Measurements from ENCODE around the gene LEMD1. TPM values are rescaled to one million over a fixed set of nuclear protein-coding genes. Genes with fewer than 3 reads are reported as not detected.

The LEMD1 gene
- not detected for polyA plus RNA-seq (ENCODE audit: low read depth in 6 of 6)

DNA sequence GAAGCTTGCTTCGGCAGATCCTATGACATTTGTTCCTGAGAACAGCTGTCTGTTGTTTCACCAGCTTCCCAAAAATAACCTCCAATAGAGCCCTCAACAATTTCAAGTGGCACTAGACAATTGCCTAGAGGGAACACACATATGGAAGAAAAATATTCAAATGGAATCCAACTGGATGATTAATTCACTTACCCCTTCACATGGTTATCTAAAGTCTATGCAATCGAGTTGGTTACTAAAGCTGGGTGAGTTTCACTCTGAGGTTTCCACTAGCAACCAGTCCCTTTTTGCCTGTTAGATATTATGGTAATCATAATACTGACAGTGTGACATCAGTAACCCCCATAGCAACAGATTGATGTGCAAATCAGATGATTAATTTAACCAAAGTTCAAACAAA, at the start of gene LEMD1:
Gene LEMD1 (minus strand): TSS at position 259 of the 400 bp plus-strand sequence. CDS start 1,520 bp downstream, outside the sequence.
- Mint-ChIP-seq H3K4me1 (peaks cover 0 to 7% (median 0%) of the 10 kb centered on the region in 3 donors), H3K36me3 (no peaks in the 10 kb centered on the region), H3K27ac (no peak within 1 kb of the TSS), H3K27me3 (peaks cover 23 to 59% (median 25%) of the 10 kb centered on the region in 3 donors), H3K9me3 (no peaks in the 10 kb centered on the region), H3K4me3 (no peak within 1 kb of the TSS)
- no peak for ATAC-seq (ENCODE audit: low read depth in 2 of 2)
- DNase-seq = no peak

- Mint-ChIP-seq H3K27me3 (peaks cover 51 to 75% (median 62%) of the 10 kb centered on the region in 3 donors), H3K27ac (no peak overlapping the region), H3K4me3 (no peak overlapping the region), H3K36me3 (peaks cover 6 to 16% of the 10 kb centered on the region in 2 donors), H3K9me3 (peaks cover 7 to 15% (median 8%) of the 10 kb centered on the region in 7 donors), H3K4me1 (peaks cover 9 to 13% (median 12%) of the 10 kb centered on the region in 3 donors)
- no peak for DNase-seq
- no peak for ATAC-seq (ENCODE audit: low read depth in 2 of 2)
Measured at GRCh38 chr1:205470131-205470530, 48.3 kb upstream of the LEMD1 start.

GRCh38 chr1:205466595-205467220, 44.9 kb upstream of the LEMD1 start:
- H3K36me3 Mint-ChIP-seq = no peaks in the 10 kb centered on the region
- H3K27ac Mint-ChIP-seq = no peak overlapping the region
- H3K27me3 Mint-ChIP-seq = peaks cover 31 to 46% (median 33%) of the 10 kb centered on the region in 3 donors
- no peak overlapping the region for H3K4me3 Mint-ChIP-seq
- ATAC-seq (ENCODE audit: low read depth in 2 of 2) (no peak), DNase-seq (no peak)
- H3K4me1 Mint-ChIP-seq = no peaks in the 10 kb centered on the region
- peaks cover 0 to 2% (median 0%) of the 10 kb centered on the region in 7 donors for H3K9me3 Mint-ChIP-seq

GRCh38 chr1:205465392-205465791, 43.5 kb upstream of the LEMD1 start:
- peak overlapping the region in 1 of 6 donors; percentile 40 for H3K27ac Mint-ChIP-seq
- no peak for DNase-seq
- ATAC-seq (ENCODE audit: low read depth in 2 of 2) = no peak
- no peaks in the 10 kb centered on the region for H3K9me3 Mint-ChIP-seq
- H3K27me3 Mint-ChIP-seq = peaks cover 32 to 47% (median 41%) of the 10 kb centered on the region in 3 donors
- H3K4me3 Mint-ChIP-seq = no peak overlapping the region
- H3K36me3 Mint-ChIP-seq = no peaks in the 10 kb centered on the region
- H3K4me1 Mint-ChIP-seq = no peaks in the 10 kb centered on the region

DNA sequence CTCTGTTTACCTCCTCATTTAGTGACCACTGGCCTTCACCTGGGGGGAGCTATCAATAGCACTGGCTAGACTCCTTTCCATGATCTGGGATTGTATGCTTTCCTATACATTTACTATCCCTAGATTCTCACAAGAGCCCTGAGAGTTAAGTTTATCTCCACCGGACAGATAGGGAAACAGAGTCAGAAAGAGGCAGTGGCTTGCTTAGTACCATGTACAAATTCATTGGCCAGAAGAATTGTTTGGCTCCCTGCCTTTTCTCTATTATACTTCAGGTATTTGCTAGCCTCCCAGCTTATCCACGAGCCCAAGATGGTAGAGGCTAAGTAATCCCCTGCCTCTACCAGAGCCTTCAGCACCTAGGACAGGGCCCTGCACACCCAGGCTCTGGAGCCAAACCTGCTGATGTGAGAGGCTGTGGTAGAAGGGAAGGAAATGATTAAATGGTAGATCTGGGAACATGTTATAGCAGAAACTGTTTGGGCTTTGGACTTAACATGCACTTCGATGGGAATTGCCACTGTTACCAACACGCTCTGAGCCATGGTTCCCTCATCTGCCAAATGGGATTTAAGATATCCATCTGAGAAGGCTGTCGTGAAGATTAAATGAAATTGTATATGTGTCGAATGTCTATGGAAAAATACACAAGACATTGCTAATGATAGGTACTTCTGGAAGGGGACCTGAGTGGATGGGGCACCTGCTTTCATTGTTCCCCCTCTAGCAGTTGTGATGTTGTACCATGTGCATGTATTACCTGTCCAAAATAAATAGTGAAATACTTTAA, 37.1 kb upstream of the LEMD1 start:
- peak; percentile 35 to 44 for ATAC-seq (ENCODE audit: low read depth in 2 of 2)
- Mint-ChIP-seq H3K27me3 (peaks cover 51 to 57% (median 55%) of the 10 kb centered on the region in 3 donors), H3K4me3 (no peak overlapping the region), H3K9me3 (peaks cover 0 to 2% (median 0%) of the 10 kb centered on the region in 7 donors), H3K27ac (no peak overlapping the region), H3K36me3 (no peaks in the 10 kb centered on the region), H3K4me1 (peaks cover 13 to 20% (median 17%) of the 10 kb centered on the region in 3 donors)
- DNase-seq = no peak

DNA sequence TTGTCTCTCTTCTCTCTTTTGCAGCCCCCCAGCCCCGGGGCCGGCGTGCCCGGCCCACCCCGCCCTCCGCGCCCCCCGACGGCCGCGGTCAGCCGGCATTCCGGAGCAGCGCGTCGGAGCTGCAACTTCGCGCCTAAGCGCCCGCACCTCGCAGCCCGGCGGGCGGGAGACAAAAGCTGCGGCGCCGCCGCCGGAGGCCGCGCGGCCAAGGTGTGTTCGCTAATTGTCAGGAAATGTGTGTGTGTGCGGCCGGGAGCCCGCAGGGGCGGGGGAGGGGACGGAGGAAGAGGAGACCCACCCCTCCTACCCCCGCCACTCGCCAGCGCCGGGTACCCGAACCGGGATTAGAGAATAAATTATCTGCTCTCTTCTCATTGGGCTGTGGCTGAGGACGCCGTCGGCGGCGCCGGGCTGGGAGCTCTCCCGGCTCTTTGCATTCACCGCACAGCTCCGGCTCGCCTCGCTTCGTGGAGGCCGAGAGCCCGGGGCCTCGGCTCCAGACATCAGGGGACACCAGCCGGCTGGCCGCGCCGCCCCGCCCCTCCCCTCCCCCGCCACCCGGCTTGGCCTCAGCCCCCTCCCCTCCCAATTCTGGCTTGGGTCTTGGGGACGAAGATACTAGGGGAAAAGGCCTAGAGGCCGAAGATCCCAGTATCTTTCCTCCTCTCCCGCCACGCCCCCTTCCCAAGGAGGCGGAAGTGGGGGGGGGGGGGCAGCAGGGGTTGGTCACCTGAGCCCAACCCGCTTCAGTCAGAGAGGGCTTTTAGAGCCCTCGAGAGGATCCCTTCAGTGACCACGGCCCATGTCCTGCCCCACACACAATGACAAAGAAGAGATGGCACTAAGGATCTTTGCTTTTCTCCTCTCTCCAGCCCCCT, 35.3 kb upstream of the LEMD1 start:
- Mint-ChIP-seq H3K27ac (peak overlapping the region in 1 of 6 donors; percentile 62), H3K9me3 (peaks cover 0 to 2% (median 0%) of the 10 kb centered on the region in 7 donors), H3K36me3 (no peaks in the 10 kb centered on the region), H3K27me3 (peaks cover 64 to 75% (median 74%) of the 10 kb centered on the region in 3 donors), H3K4me1 (peaks cover 13 to 20% (median 17%) of the 10 kb centered on the region in 3 donors), H3K4me3 (peak overlapping the region; percentile 59 to 93 (median 88))
- peak; percentile 23 to 38 for ATAC-seq (ENCODE audit: low read depth in 2 of 2)
- DNase-seq = no peak

DNA sequence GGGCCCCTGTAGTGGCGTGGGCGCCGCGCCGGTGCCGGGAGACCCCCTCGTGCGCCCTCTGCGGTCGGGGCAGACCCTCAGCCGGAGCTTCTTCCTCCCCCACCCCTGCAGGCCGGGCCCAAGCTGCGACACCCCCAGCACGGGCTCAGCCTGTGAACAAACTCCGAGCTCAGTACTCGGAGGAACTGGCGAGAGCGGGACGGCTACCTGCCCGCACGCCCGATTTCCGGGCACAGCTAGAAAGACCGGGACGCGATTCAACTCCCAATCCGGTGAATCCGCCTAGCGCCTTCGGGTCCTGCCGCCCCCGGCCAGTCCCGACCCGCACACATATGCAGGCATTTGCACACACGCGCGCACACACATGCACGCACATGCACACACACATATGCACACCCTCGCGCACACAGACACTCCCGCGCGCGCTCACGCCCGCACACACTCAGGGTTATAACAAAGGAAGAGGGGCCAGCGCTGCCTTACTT, 34.6 kb upstream of the LEMD1 start:
- Mint-ChIP-seq H3K4me3 (peak overlapping the region; percentile 75 to 93 (median 88)), H3K27me3 (peaks cover 68 to 82% (median 81%) of the 10 kb centered on the region in 3 donors), H3K4me1 (peaks cover 13 to 21% (median 17%) of the 10 kb centered on the region in 3 donors), H3K9me3 (peaks cover 0 to 2% (median 0%) of the 10 kb centered on the region in 7 donors), H3K36me3 (peaks cover 0 to 1% of the 10 kb centered on the region in 2 donors), H3K27ac (peak overlapping the region in 1 of 6 donors; percentile 75)
- DNase-seq = no peak
- peak; percentile 41 to 51 for ATAC-seq (ENCODE audit: low read depth in 2 of 2)

GRCh38 chr1:205455581-205456382, 33.9 kb upstream of the LEMD1 start, which contains the start of gene BLACAT1:
BLACAT1 (minus strand) TSS chr1:205456045.
- Mint-ChIP-seq H3K9me3 (peaks cover 0 to 2% (median 0%) of the 10 kb centered on the region in 7 donors), H3K27ac (peak within 1 kb of the TSS in 2 of 6 donors; percentile 29 to 75), H3K36me3 (peaks cover 0 to 7% of the 10 kb centered on the region in 2 donors), H3K27me3 (peaks cover 64 to 89% (median 87%) of the 10 kb centered on the region in 3 donors), H3K4me3 (peak within 1 kb of the TSS; percentile 75 to 93 (median 88)), H3K4me1 (peaks cover 13 to 26% (median 22%) of the 10 kb centered on the region in 3 donors)
- no peak for DNase-seq
- peak in 1 of 2 donors; percentile 19 for ATAC-seq (ENCODE audit: low read depth in 2 of 2)

- no peak for ATAC-seq (ENCODE audit: low read depth in 2 of 2)
- Mint-ChIP-seq H3K27me3 (peaks cover 61 to 88% (median 88%) of the 10 kb centered on the region in 3 donors), H3K9me3 (peaks cover 0 to 2% (median 0%) of the 10 kb centered on the region in 7 donors), H3K36me3 (peaks cover 0 to 7% of the 10 kb centered on the region in 2 donors), H3K4me3 (peak overlapping the region in 5 of 8 donors; percentile 33 to 93 (median 64)), H3K27ac (no peak overlapping the region), H3K4me1 (peaks cover 18 to 30% (median 27%) of the 10 kb centered on the region in 3 donors)
- DNase-seq = no peak
Measured at GRCh38 chr1:205454903-205455335, 33.1 kb upstream of the LEMD1 start.

DNA sequence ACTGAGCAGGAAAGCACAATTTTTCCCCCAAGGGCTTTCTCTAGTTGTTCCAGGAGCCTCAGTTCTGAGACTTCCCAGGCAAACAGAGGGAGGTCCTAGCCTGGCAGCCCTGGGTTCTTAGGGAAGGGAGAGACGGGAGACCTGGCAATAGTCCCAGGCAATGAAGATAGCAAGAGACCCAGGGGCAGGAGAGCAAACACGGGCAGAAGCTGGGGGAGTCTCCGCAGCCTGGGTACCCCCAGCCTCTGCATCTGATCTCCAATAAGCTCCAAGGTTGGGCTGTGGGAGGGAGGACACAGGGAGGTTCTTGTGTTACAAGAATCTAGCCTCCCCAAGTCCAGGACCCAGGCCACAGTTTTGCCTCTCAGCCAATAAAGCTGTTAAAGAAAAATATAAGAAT, 31.6 kb upstream of the LEMD1 start:
- Mint-ChIP-seq H3K9me3 (peaks cover 0 to 2% (median 0%) of the 10 kb centered on the region in 7 donors), H3K27ac (no peak overlapping the region), H3K36me3 (peaks cover 0 to 7% of the 10 kb centered on the region in 2 donors), H3K4me3 (no peak overlapping the region), H3K4me1 (peaks cover 18 to 30% (median 27%) of the 10 kb centered on the region in 3 donors), H3K27me3 (peaks cover 53 to 81% (median 74%) of the 10 kb centered on the region in 3 donors)
- no peak for ATAC-seq (ENCODE audit: low read depth in 2 of 2)
- no peak for DNase-seq

DNA sequence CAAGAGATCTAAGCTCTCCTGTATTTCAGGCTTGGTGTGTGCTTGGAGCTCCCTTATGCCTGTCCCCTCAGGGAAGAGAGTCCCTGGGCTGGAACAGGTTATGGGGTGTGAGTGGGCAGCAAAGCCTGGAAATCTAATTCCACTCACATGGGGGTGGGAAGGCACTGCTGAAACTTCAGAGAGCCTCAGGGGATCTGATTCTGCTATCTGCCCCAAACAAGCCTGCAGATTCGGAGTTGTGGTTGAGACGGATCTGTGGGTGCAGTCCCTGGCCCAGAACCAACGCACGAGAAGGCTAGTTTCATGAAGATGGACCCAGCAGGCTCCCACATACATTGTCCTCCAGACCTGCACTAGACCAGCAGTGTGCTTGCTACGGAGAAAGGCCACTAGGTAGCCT, 31.1 kb upstream of the LEMD1 start:
- H3K27me3 Mint-ChIP-seq = peaks cover 50 to 76% (median 69%) of the 10 kb centered on the region in 3 donors
- H3K36me3 Mint-ChIP-seq = peaks cover 0 to 7% of the 10 kb centered on the region in 2 donors

GRCh38 chr1:205452364-205452763, 30.5 kb upstream of the LEMD1 start:
- no peak overlapping the region for H3K27ac Mint-ChIP-seq
- H3K36me3 Mint-ChIP-seq = peaks cover 0 to 7% of the 10 kb centered on the region in 2 donors
- H3K9me3 Mint-ChIP-seq = peaks cover 0 to under 1% (median 0%) of the 10 kb centered on the region in 7 donors
- ATAC-seq (ENCODE audit: low read depth in 2 of 2) = no peak
- H3K27me3 Mint-ChIP-seq = peaks cover 50 to 76% (median 66%) of the 10 kb centered on the region in 3 donors
- H3K4me3 Mint-ChIP-seq = no peak overlapping the region
- peaks cover 14 to 25% (median 25%) of the 10 kb centered on the region in 3 donors for H3K4me1 Mint-ChIP-seq
- DNase-seq = no peak

More for the DNA sequence above, 31.1 kb upstream of the LEMD1 start:
- Mint-ChIP-seq H3K4me1 (peaks cover 18 to 30% (median 27%) of the 10 kb centered on the region in 3 donors), H3K27ac (no peak overlapping the region), H3K9me3 (peaks cover 0 to 2% (median 0%) of the 10 kb centered on the region in 7 donors), H3K4me3 (no peak overlapping the region)
- no peak for DNase-seq
- no peak for ATAC-seq (ENCODE audit: low read depth in 2 of 2)

All from naive B cell (primary cell).